Colonic mucosa (tissue), 4 donors: Measurements from ENCODE around the gene SPOCK3. TPM values are rescaled to one million over a fixed set of nuclear protein-coding genes. Genes with fewer than 3 reads are reported as not detected.

ENCODE experiments used
- DNase-seq: peaks from one replicate; pipeline ENCODE4 v3.0.0-alpha.2; 2020
- H3K27ac ChIP-seq: fragments of 200-600 bp; one replicate; pipeline ENCODE4 v1.8.0; 2021
- H3K27me3 ChIP-seq: fragments of 200-600 bp; one replicate; pipeline ENCODE4 v1.8.0; 2021
- H3K36me3 ChIP-seq: fragments of 200-600 bp; one replicate; pipeline ENCODE4 v1.8.0; 2021
- H3K4me1 ChIP-seq: fragments of 200-600 bp; one replicate; pipeline ENCODE4 v1.8.0; 2021; ENCODE audit warnings: mild to moderate bottlenecking
- H3K4me3 ChIP-seq: fragments of 200-600 bp; one replicate; pipeline ENCODE4 v1.8.0; 2021
- H3K9ac ChIP-seq, 2 donors: one replicate each; pipeline ENCODE4 v1.7.0; 2013; ENCODE audit warnings: control low read depth in 2 of 2, low read depth in 2 of 2, low read length in 2 of 2
- H3K9me3 ChIP-seq: fragments of 200-600 bp; one replicate; pipeline ENCODE4 v1.8.0; 2021
- CTCF ChIP-seq: fragments of 200-600 bp; IDR thresholded peaks from one replicate; pipeline ENCODE4 v1.8.0; 2022; ENCODE audit warnings: antibody characterized with exemption, mild to moderate bottlenecking
- intact Hi-C: fragments of 100-400 bp; cut with DNase I; formaldehyde crosslinking; loops from one replicate; pipeline ENCODE4 v1.14.1; 2022
- total RNA-seq, 2 donors: library from RNA; stranded (reverse); fragmentation: NEBNext Ultra II Directional in 1 of 2; extraction: Animal tissue kit (Norgen Biotek cat#: 25700) in 1 of 2; gene quantifications; one replicate each; pipeline ENCODE4 v1.2.1, GENCODE V29; 2021
- donor health status: healthy.
- donor health status: DM: no; HTN: no; CAD: no.
- donor health status: DM: no; HTN: no; CAD: no.

The SPOCK3 gene
- total RNA-seq, 2 donors from 2014 or later, result 0.77 TPM; not detected in 1

- Histone ChIP-seq H3K9me3 (no peaks in the 10 kb centered on the region), H3K9ac (no peak overlapping the region), H3K36me3 (no peaks in the 10 kb centered on the region), H3K4me3 (no peak overlapping the region), H3K27me3 (no peaks in the 10 kb centered on the region), H3K27ac (no peak overlapping the region), H3K4me1 (no peaks in the 10 kb centered on the region)
- intact Hi-C loops, result no loop called here
- no peak for DNase-seq
- no peak for TF ChIP-seq CTCF
These were observed 394.6 kb downstream of the SPOCK3 start for GRCh38 chr4:166839615-166840251.

DNA sequence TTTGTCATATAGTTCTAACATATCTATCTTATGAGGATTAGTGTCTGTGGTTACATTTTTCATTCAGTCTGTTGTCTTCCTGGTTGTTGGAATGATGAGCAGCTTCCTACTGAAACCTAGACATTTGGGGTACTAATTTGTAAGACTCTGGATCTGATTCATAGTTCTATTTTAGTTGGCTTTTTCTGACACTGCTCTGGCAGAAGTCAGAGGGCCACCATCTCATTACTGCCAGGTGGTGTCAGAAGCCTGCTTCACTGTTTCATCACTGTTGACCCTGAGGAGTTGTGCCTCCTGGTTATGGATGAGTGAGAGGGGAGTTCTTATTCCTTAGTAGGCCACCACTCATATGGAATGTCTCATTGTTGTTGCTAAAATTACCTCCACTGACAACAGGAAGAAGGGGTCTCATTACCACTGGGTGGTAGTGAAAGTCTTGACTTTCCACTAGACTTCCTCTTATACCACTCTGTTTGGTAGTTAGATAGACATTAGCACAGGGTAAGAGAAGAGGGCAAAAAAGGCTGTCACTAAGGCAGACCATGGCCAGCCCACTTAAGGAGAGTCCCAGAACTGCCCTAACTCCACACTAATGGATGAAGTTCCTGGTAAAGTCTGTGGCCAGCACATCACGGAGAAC, 395.2 kb downstream of the SPOCK3 start:
- no peaks in the 10 kb centered on the region for H3K9me3 ChIP-seq
- H3K9ac ChIP-seq, result no peak overlapping the region
- TF ChIP-seq CTCF, result no peak
- DNase-seq, result no peak
- no peaks in the 10 kb centered on the region for H3K27me3 ChIP-seq
- H3K4me3 ChIP-seq, result no peak overlapping the region
- H3K27ac ChIP-seq, result no peak overlapping the region
- H3K4me1 ChIP-seq, result no peaks in the 10 kb centered on the region
- intact Hi-C loops, result no loop called here
- H3K36me3 ChIP-seq, result no peaks in the 10 kb centered on the region

DNA sequence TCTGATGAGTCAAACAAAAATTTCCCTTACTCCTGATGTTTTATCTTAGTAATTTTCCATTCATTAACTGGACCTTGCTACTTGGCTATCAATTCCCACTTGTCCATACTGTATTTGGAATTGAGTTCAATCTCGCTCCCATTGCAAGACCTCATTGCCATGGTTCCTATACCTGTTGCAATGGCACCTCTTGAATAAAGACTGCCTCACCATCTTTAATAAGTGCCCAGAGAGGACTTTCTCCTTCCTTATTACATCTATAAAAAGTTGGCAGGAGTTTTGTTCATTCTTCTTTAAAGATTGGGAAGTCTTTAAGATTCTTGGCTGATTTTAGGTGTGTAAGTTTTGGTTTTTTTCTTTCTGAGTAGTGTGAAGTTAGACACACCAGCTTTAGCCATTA, 397.4 kb downstream of the SPOCK3 start:
- DNase-seq, result no peak
- H3K4me1 ChIP-seq, result no peaks in the 10 kb centered on the region
- H3K27me3 ChIP-seq, result no peaks in the 10 kb centered on the region
- H3K9me3 ChIP-seq, result no peaks in the 10 kb centered on the region
- no peak overlapping the region for H3K9ac ChIP-seq
- H3K27ac ChIP-seq, result no peak overlapping the region
- no peaks in the 10 kb centered on the region for H3K36me3 ChIP-seq
- intact Hi-C loops, result no loop called here
- no peak overlapping the region for H3K4me3 ChIP-seq
- no peak for TF ChIP-seq CTCF

DNA sequence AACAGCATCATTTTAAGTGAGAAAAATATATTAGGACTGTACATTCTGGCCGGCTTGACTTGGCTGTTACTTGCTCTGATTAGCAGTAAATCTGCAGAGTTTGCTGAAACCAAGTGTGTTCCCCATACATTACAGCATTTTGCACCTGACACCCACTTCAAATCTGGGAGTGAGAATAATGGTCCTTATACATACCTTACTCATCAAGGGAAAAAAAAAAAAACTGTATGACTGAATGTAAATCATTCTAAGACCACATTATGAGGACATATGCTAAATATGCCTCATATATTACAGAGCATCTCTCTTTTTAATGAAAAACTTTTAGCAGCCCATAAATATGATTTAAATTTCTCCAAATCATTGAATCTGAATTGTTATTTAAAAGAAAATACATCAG, 406.7 kb downstream of the SPOCK3 start:
- Histone ChIP-seq H3K9me3 (no peaks in the 10 kb centered on the region), H3K4me1 (no peaks in the 10 kb centered on the region), H3K27me3 (no peaks in the 10 kb centered on the region), H3K9ac (no peak overlapping the region), H3K4me3 (no peak overlapping the region), H3K36me3 (no peaks in the 10 kb centered on the region), H3K27ac (no peak overlapping the region)
- no peak for TF ChIP-seq CTCF
- DNase-seq, result no peak
- intact Hi-C loops, result no loop called here

DNA sequence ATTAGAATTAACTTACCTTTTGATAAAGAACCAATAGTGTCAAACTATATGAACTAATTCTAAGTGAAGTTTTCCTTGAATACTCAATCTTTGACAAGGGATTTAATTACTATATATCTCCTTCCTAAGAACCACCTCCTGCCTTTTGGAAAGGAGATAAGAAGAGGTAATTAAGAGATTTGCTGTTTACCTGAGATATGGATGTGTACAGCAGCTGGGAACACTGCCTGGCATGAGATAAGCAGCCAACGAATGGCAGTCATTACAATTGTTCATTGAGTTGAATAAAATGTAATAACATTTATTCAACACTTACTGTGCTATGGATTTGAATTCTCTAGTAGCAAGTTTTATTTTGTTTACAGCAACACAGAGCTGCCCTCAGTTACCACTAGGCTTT, 407.1 kb downstream of the SPOCK3 start:
- no peak for TF ChIP-seq CTCF
- no peak overlapping the region for H3K27ac ChIP-seq
- H3K9me3 ChIP-seq, result no peaks in the 10 kb centered on the region
- peak; percentile 34 for DNase-seq
- no peak overlapping the region for H3K4me3 ChIP-seq
- intact Hi-C loops, result no loop called here
- no peaks in the 10 kb centered on the region for H3K36me3 ChIP-seq
- H3K9ac ChIP-seq, result no peak overlapping the region
- no peaks in the 10 kb centered on the region for H3K27me3 ChIP-seq
- H3K4me1 ChIP-seq, result no peaks in the 10 kb centered on the region
